Measurements from ENCODE around the gene MDFI.

The MDFI gene

DNA sequence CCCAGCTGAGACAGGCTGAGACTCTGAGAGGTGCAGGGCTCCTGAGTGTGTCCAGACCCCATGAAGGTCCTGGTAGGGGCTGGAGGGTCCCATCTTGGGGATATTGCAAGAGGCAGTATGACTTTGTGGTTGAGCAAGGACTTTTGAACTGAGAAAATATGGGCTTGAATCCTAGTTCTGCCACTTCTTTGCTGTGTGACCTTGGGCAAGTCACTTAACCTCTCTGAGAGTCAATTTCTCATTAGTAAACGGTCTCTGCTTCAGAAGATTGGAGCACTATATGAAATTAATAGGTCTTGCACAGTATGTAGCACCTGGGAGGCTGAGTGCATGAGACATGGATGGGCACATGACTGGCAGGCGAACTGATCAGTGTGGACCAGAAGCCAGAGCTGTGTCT is 54.5 kb downstream of the MDFI start:
- TF ChIP-seq CTCF (IDR thresholded peaks at IDR 0.05): no peak
- H3K27ac ChIP-seq: no peak overlapping the region
- H3K27me3 ChIP-seq: no peaks in the 10 kb centered on the region
- H3K4me3 ChIP-seq (ENCODE audit: low read depth in 1 of 2, low read length in 1 of 2): no peak overlapping the region
- peaks cover 59% of the 10 kb centered on the region for H3K36me3 ChIP-seq
- H3K4me1 ChIP-seq (ENCODE audit: control insufficient read depth in 1 of 2, insufficient read depth in 1 of 2, low read depth in 1 of 2, low read length in 1 of 2): no peaks in the 10 kb centered on the region
- no peaks in the 10 kb centered on the region for H3K9me3 ChIP-seq

- Histone ChIP-seq H3K4me1 (ENCODE audit: control insufficient read depth in 1 of 2, insufficient read depth in 1 of 2, low read depth in 1 of 2, low read length in 1 of 2) (no peaks in the 10 kb centered on the region), H3K36me3 (peaks cover 57% of the 10 kb centered on the region), H3K27me3 (no peaks in the 10 kb centered on the region), H3K27ac (no peak overlapping the region), H3K9me3 (no peaks in the 10 kb centered on the region), H3K4me3 (ENCODE audit: low read depth in 1 of 2, low read length in 1 of 2) (no peak overlapping the region)
- no peak for TF ChIP-seq CTCF (IDR thresholded peaks at IDR 0.05)
These were observed 55.3 kb downstream of the MDFI start for GRCh38 chr6:41693281-41694240.

GRCh38 chr6:41694815-41695526 is 56.7 kb downstream of the MDFI start:
- Histone ChIP-seq H3K27ac (no peak overlapping the region), H3K4me3 (ENCODE audit: low read depth in 1 of 2, low read length in 1 of 2) (no peak overlapping the region), H3K36me3 (peaks cover 51% of the 10 kb centered on the region), H3K4me1 (ENCODE audit: control insufficient read depth in 1 of 2, insufficient read depth in 1 of 2, low read depth in 1 of 2, low read length in 1 of 2) (no peaks in the 10 kb centered on the region), H3K9me3 (no peaks in the 10 kb centered on the region), H3K27me3 (no peaks in the 10 kb centered on the region)
- TF ChIP-seq CTCF (IDR thresholded peaks at IDR 0.05): no peak

DNA sequence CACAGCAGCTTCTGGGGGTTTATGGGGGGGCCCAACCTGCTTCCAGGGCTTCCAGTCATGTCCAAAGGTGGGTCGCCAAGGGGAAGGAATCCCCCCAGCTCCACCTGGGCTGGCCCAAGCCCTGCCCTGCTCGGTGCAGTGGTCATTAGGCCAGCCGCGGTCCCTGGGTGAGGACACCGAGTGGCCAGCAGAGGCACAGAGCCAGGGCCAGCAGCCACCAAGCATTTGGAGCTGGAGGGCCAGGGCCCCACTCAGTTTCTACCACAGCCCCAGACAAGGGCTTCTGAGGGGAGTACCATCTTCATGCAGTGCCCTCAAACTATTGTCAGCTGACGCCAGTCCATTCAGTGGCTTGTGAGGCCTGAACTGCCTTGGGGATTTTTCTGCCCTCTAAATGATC is 57.6 kb downstream of the MDFI start:
- no peaks in the 10 kb centered on the region for H3K27me3 ChIP-seq
- H3K9me3 ChIP-seq: no peaks in the 10 kb centered on the region
- H3K36me3 ChIP-seq: peaks cover 44% of the 10 kb centered on the region
- no peak overlapping the region for H3K4me3 ChIP-seq (ENCODE audit: low read depth in 1 of 2, low read length in 1 of 2)
- no peak overlapping the region for H3K27ac ChIP-seq
- H3K4me1 ChIP-seq (ENCODE audit: control insufficient read depth in 1 of 2, insufficient read depth in 1 of 2, low read depth in 1 of 2, low read length in 1 of 2): no peaks in the 10 kb centered on the region
- TF ChIP-seq CTCF (IDR thresholded peaks at IDR 0.05): no peak

GRCh38 chr6:41696788-41697187 is 58.5 kb downstream of the MDFI start:
- H3K27ac ChIP-seq: no peak overlapping the region
- peaks cover 41% of the 10 kb centered on the region for H3K36me3 ChIP-seq
- no peak for TF ChIP-seq CTCF (IDR thresholded peaks at IDR 0.05)

More at GRCh38 chr6:41696788-41697187, 58.5 kb downstream of the MDFI start:
- no peak overlapping the region for H3K4me3 ChIP-seq (ENCODE audit: low read depth in 1 of 2, low read length in 1 of 2)
- H3K4me1 ChIP-seq (ENCODE audit: control insufficient read depth in 1 of 2, insufficient read depth in 1 of 2, low read depth in 1 of 2, low read length in 1 of 2): no peaks in the 10 kb centered on the region
- H3K27me3 ChIP-seq: no peaks in the 10 kb centered on the region
- no peaks in the 10 kb centered on the region for H3K9me3 ChIP-seq
